HG03135 (cell line): Measurements from ENCODE around the gene HOXC12.

Source experiments
- ATAC-seq: cut with Tn5 transposase; IDR thresholded peaks from one replicate; pipeline ENCODE4 v1.9.1; 2021; ENCODE audit warnings: mild to moderate bottlenecking, moderate library complexity; ENCODE audit not compliant: unreplicated experiment

Gene HOXC12

GRCh38 chr12:53995002-53995377 is 40.3 kb downstream of the HOXC12 start:
- ATAC-seq = no peak

- no peak for ATAC-seq
Measured at GRCh38 chr12:53995378-53996239, 40.9 kb downstream of the HOXC12 start.

- no peak for ATAC-seq
Measured at GRCh38 chr12:53996240-53997203, 41.8 kb downstream of the HOXC12 start.

- ATAC-seq = no peak
Measured at GRCh38 chr12:53997204-53998109, 42.8 kb downstream of the HOXC12 start.

GRCh38 chr12:53998110-53998899 is 43.6 kb downstream of the HOXC12 start:
- ATAC-seq = no peak

GRCh38 chr12:53998900-53999236 is 44.2 kb downstream of the HOXC12 start:
- no peak for ATAC-seq

GRCh38 chr12:53999559-54000115 is 44.9 kb downstream of the HOXC12 start:
- no peak for ATAC-seq

- no peak for ATAC-seq
Measured at GRCh38 chr12:54000116-54001114, 45.7 kb downstream of the HOXC12 start, which contains the start of gene HOXC9. Gene HOXC9, plus strand, starts transcription at chr12:54000161. Its CDS starts 28 bp downstream, at chr12:54000189.

GRCh38 chr12:54001283-54002187 is 46.8 kb downstream of the HOXC12 start:
- ATAC-seq = no peak

GRCh38 chr12:54002278-54002914 is 47.7 kb downstream of the HOXC12 start:
- ATAC-seq = no peak

GRCh38 chr12:54002915-54003389 is 48.2 kb downstream of the HOXC12 start:
- ATAC-seq = no peak

- no peak for ATAC-seq
Measured at GRCh38 chr12:54003625-54004024, 48.9 kb downstream of the HOXC12 start.

- ATAC-seq = no peak
Measured at GRCh38 chr12:54004063-54004840, 49.5 kb downstream of the HOXC12 start.

- no peak for ATAC-seq
Measured at GRCh38 chr12:54004841-54005530, 50.3 kb downstream of the HOXC12 start.

- no peak for ATAC-seq
Measured at GRCh38 chr12:54005531-54005852, 50.8 kb downstream of the HOXC12 start.
